Measurements from ENCODE around the gene UPF2. TPM values are rescaled to one million over a fixed set of nuclear protein-coding genes. Genes with fewer than 3 reads are reported as not detected.

UPF2 gene
- total and polyA plus RNA-seq, 2 of the 13 experiments (the other 11 are each of a cell fraction or from before 2014, with no cell fraction given), result 6.2 to 14.5 TPM

DNA sequence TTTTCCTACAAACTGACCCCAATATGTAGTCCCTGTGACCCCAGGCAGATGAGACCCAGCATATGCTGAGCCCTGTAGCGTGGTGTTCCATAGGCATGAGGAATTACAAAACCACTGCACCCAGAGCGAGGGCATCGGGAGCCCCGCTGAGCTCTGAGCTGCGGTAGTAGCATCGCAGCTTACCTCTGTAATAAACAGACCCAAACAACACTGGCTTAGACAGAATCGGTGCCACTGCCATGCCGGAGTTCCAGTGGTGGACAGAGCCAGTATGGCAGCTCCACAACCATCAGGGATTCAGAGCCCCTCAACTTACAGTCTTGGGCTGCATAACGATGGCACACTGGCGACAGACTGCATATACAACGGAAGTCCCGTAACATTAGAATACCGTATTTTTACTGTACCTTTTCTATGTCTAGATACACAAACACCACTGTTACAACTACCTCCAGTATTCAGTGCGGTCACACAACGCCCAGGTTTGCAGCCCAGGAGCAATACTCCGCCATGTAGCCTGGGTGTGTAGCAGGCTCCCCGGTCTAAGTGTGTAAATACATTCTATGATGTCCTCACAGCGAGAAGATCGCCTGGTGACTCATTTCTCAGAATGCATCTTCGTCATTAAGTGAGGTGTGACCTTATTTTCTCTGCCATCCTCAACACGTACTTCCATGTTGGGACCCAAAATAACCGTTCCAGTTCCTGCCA, 150.7 kb downstream of the UPF2 start:
- CTCF ChIA-PET (ENCODE audit: low intra/inter-chr PET ratio, low total read pairs), result no interaction called here
- H3K27ac ChIP-seq (ENCODE audit: extremely low read length, insufficient read depth, low read length), result no peak overlapping the region
- no peak overlapping the region for H3K4me2 ChIP-seq (ENCODE audit: low read depth, low read length)
- FAIRE-seq (no peak), DNase-seq (ENCODE audit: low spot score) (no peak), ATAC-seq (no peak)
- no peaks in the 10 kb centered on the region for H3K36me3 ChIP-seq (replicated peaks in 1 of 2; ENCODE audit: control insufficient read depth in 1 of 2, insufficient read depth in 2 of 2, low read length in 2 of 2)
- 0 out of 5 replicates have a peak, but pooled peaks cover 0 to 2% of the 10 kb centered on the region in 2 experiments for H3K27me3 ChIP-seq (ENCODE audit: control insufficient read depth in 1 of 2, insufficient read depth in 2 of 2, low read length in 2 of 2)
- POLR2A ChIA-PET, result no interaction called here
- H3K9ac ChIP-seq (ENCODE audit: insufficient read depth, low read depth, low read length), result no peak overlapping the region
- H3K79me2 ChIP-seq (ENCODE audit: insufficient read depth, low read length), result no peaks in the 10 kb centered on the region
- H3K9me3 ChIP-seq (ENCODE audit: low read length), result no peaks in the 10 kb centered on the region
- H3K4me3 ChIP-seq (replicated peaks in 1 of 3; ENCODE audit: insufficient read depth in 1 of 3, low read depth in 2 of 3, low read length in 3 of 3), result no peak overlapping the region
- no peak overlapping the region for H2AFZ ChIP-seq (ENCODE audit: low read length)
- in situ Hi-C loops (cut with HindIII; ENCODE audit: extremely low pct_ligation_motif_present, low pct_unique_long_range_greater_than_20kb), result no loop called here
- BruUV-seq (replicated peaks), result no TSS peak
- WGBS (ENCODE audit: low lambda C conversion rate), result 83% methylated on average over 15 of the region's 22 CpGs
- H3K4me1 ChIP-seq (ENCODE audit: insufficient read depth, low read length), result peaks cover 4% of the 10 kb centered on the region; the same call in 1 of the 2 replicates
- intact Hi-C loops (cut with micrococcal nuclease; ENCODE audit: unreplicated experiment), result no loop called here
- H4K20me1 ChIP-seq (ENCODE audit: insufficient read depth, low read length), result no peaks in the 10 kb centered on the region
- TF ChIP-seq, protein P1, sequence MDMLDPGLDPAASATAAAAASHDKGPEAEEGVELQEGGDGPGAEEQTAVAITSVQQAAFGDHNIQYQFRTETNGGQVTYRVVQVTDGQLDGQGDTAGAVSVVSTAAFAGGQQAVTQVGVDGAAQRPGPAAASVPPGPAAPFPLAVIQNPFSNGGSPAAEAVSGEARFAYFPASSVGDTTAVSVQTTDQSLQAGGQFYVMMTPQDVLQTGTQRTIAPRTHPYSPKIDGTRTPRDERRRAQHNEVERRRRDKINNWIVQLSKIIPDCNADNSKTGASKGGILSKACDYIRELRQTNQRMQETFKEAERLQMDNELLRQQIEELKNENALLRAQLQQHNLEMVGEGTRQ (IDR thresholded peaks at IDR 0.05; ENCODE audit: low read depth, low read length), result no peak
- TF ChIP-seq, protein P1 (CRISPR knock-in tag; IDR thresholded peaks at IDR 0.05; ENCODE audit: borderline replicate concordance), result no peak
- TF ChIP-seq, protein P2, sequence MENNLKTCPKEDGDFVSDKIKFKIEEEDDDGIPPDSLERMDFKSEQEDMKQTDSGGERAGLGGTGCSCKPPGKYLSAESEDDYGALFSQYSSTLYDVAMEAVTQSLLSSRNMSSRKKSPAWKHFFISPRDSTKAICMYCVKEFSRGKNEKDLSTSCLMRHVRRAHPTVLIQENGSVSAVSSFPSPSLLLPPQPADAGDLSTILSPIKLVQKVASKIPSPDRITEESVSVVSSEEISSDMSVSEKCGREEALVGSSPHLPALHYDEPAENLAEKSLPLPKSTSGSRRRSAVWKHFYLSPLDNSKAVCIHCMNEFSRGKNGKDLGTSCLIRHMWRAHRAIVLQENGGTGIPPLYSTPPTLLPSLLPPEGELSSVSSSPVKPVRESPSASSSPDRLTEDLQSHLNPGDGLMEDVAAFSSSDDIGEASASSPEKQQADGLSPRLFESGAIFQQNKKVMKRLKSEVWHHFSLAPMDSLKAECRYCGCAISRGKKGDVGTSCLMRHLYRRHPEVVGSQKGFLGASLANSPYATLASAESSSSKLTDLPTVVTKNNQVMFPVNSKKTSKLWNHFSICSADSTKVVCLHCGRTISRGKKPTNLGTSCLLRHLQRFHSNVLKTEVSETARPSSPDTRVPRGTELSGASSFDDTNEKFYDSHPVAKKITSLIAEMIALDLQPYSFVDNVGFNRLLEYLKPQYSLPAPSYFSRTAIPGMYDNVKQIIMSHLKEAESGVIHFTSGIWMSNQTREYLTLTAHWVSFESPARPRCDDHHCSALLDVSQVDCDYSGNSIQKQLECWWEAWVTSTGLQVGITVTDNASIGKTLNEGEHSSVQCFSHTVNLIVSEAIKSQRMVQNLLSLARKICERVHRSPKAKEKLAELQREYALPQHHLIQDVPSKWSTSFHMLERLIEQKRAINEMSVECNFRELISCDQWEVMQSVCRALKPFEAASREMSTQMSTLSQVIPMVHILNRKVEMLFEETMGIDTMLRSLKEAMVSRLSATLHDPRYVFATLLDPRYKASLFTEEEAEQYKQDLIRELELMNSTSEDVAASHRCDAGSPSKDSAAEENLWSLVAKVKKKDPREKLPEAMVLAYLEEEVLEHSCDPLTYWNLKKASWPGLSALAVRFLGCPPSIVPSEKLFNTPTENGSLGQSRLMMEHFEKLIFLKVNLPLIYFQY (CRISPR knock-in tag; IDR thresholded peaks at IDR 0.05; ENCODE audit: borderline replicate concordance), result no peak
- TF ChIP-seq SALL1 (CRISPR knock-in tag; IDR thresholded peaks at IDR 0.05) (no peak), NFYB (CRISPR knock-in tag; IDR thresholded peaks at IDR 0.05) (no peak), NFE2 (CRISPR knock-in tag; IDR thresholded peaks at IDR 0.05) (no peak)
- TF ChIP-seq, protein P3, sequence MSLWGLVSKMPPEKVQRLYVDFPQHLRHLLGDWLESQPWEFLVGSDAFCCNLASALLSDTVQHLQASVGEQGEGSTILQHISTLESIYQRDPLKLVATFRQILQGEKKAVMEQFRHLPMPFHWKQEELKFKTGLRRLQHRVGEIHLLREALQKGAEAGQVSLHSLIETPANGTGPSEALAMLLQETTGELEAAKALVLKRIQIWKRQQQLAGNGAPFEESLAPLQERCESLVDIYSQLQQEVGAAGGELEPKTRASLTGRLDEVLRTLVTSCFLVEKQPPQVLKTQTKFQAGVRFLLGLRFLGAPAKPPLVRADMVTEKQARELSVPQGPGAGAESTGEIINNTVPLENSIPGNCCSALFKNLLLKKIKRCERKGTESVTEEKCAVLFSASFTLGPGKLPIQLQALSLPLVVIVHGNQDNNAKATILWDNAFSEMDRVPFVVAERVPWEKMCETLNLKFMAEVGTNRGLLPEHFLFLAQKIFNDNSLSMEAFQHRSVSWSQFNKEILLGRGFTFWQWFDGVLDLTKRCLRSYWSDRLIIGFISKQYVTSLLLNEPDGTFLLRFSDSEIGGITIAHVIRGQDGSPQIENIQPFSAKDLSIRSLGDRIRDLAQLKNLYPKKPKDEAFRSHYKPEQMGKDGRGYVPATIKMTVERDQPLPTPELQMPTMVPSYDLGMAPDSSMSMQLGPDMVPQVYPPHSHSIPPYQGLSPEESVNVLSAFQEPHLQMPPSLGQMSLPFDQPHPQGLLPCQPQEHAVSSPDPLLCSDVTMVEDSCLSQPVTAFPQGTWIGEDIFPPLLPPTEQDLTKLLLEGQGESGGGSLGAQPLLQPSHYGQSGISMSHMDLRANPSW (CRISPR knock-in tag; IDR thresholded peaks at IDR 0.05; ENCODE audit: borderline replicate concordance), result no peak
- TF ChIP-seq, protein P4, sequence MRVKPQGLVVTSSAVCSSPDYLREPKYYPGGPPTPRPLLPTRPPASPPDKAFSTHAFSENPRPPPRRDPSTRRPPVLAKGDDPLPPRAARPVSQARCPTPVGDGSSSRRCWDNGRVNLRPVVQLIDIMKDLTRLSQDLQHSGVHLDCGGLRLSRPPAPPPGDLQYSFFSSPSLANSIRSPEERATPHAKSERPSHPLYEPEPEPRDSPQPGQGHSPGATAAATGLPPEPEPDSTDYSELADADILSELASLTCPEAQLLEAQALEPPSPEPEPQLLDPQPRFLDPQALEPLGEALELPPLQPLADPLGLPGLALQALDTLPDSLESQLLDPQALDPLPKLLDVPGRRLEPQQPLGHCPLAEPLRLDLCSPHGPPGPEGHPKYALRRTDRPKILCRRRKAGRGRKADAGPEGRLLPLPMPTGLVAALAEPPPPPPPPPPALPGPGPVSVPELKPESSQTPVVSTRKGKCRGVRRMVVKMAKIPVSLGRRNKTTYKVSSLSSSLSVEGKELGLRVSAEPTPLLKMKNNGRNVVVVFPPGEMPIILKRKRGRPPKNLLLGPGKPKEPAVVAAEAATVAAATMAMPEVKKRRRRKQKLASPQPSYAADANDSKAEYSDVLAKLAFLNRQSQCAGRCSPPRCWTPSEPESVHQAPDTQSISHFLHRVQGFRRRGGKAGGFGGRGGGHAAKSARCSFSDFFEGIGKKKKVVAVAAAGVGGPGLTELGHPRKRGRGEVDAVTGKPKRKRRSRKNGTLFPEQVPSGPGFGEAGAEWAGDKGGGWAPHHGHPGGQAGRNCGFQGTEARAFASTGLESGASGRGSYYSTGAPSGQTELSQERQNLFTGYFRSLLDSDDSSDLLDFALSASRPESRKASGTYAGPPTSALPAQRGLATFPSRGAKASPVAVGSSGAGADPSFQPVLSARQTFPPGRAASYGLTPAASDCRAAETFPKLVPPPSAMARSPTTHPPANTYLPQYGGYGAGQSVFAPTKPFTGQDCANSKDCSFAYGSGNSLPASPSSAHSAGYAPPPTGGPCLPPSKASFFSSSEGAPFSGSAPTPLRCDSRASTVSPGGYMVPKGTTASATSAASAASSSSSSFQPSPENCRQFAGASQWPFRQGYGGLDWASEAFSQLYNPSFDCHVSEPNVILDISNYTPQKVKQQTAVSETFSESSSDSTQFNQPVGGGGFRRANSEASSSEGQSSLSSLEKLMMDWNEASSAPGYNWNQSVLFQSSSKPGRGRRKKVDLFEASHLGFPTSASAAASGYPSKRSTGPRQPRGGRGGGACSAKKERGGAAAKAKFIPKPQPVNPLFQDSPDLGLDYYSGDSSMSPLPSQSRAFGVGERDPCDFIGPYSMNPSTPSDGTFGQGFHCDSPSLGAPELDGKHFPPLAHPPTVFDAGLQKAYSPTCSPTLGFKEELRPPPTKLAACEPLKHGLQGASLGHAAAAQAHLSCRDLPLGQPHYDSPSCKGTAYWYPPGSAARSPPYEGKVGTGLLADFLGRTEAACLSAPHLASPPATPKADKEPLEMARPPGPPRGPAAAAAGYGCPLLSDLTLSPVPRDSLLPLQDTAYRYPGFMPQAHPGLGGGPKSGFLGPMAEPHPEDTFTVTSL (CRISPR knock-in tag; IDR thresholded peaks at IDR 0.05; ENCODE audit: borderline replicate concordance), result no peak
